GM21381 (cell line): ENCODE data around the gene SNRPD2.
"Not testable (repeated sequence)": the region's sequence is repeated elsewhere in the genome, so short reads cannot be mapped to it uniquely, and the experiment has no call there.

Experiments used
- ATAC-seq: cut with Tn5 transposase; IDR thresholded peaks from one replicate; pipeline ENCODE4 v1.9.1; 2021; ENCODE audit warnings: mild to moderate bottlenecking, moderate library complexity; ENCODE audit not compliant: unreplicated experiment

Gene SNRPD2

GRCh38 chr19:45691516-45692186 is at the start of gene SNRPD2:
TSS of gene SNRPD2 (minus strand) at chr19:45691953. CDS start at chr19:45691888, 65 bp downstream.
- ATAC-seq: peak; percentile 56

DNA sequence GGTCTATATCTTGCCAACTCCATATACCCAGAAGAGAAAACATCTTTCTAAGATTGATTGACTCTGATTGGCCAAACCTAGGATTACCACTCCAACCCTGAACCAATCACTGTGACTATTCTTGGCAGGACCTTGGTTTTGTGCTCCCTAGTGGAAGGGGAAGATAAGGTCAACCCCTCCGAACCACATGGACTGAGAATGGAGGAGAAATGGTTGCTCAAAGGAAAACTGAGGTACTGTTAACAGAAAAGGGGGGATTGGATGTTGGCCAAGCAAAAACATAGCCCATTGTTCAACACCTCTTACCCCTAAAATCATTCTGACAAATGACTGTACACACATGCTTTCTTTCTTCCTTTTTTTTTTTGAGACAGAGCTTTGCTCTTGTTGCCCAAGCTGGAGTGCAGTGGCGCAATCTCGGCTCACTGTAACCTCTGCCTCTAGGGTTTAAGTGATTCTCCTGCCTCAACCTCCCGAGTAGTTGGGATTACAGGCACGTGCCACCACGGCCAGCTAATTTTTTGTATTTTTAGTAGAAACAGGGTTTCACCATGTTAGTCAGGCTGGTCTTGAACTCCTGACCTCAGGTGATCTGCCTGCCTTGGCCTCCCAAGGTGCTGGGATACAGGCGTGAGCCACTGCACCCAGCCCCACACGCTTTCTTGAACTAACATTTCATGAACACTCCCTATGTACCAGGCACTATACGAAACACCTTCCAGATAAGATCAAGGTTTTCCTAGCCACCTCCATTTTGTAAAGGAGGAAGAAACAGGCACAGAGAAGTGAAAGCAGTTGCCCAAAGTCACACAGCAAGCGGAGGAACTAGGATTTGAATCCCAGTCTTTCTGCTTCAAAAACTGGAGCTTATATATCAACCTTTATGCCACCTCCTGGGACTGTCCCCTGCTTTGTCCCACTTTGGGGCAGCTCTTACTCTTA is 48.0 kb upstream of the SNRPD2 start:
- no peak for ATAC-seq

- no peak for ATAC-seq
Measured at GRCh38 chr19:45733160-45733810, 41.5 kb upstream of the SNRPD2 start, which contains the start of gene MEIOSIN. TSS of gene MEIOSIN (plus strand) at chr19:45733439. CDS start at chr19:45735377, 1,938 bp downstream.

GRCh38 chr19:45730368-45731288 is 38.9 kb upstream of the SNRPD2 start, which contains the start of gene FBXO46:
TSS of gene FBXO46 (minus strand) at chr19:45730896. CDS start at chr19:45713495, 17,401 bp downstream.
- ATAC-seq: peak; percentile 91

DNA sequence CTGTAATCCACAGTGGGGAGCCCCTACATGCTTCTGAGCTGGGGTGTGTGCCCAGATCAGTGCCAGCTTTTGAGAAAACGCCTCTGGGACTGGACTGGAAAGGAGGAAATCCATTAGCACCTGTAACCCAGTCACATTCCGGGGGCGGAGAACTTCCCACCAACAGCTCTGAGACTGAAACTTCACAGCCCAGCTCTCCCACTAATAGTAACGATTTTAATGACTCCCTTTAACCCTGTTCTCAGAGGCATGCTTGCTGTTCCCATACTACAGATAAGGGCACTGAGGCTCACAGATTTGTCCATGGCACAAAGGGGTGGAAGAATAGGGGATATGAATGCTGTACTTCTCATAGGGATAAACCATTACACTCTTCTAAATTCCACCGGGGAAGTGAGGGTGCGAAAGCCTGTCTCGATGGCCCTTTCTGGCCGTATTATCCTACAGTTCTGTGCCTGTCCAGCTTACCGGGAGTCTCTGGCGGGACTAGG is 38.1 kb upstream of the SNRPD2 start:
- no peak for ATAC-seq

DNA sequence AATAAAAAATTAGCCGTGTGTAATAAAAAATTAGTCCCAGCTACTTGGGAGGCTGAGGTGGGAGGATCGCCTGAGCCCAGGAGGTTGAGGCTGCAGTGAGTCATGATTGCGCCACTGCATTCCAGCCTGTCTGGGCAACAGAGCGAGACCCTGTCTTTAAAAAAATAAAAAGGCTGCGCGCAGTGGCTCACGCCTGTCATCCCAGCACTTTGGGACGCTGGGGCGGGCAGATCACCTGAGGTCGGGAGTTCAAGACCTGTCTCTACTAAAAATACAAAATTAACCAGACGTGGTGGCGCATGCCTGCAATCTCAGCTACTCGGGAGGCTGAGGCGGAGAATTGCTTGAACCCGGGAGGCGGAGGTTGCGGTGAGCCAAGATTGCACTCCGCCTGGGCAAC is 36.9 kb upstream of the SNRPD2 start:
- ATAC-seq: not testable (repeated sequence)

GRCh38 chr19:45720065-45720464 is 28.3 kb upstream of the SNRPD2 start:
- not testable (repeated sequence) for ATAC-seq

- no peak for ATAC-seq
Measured at GRCh38 chr19:45717983-45718650, 26.4 kb upstream of the SNRPD2 start.

DNA sequence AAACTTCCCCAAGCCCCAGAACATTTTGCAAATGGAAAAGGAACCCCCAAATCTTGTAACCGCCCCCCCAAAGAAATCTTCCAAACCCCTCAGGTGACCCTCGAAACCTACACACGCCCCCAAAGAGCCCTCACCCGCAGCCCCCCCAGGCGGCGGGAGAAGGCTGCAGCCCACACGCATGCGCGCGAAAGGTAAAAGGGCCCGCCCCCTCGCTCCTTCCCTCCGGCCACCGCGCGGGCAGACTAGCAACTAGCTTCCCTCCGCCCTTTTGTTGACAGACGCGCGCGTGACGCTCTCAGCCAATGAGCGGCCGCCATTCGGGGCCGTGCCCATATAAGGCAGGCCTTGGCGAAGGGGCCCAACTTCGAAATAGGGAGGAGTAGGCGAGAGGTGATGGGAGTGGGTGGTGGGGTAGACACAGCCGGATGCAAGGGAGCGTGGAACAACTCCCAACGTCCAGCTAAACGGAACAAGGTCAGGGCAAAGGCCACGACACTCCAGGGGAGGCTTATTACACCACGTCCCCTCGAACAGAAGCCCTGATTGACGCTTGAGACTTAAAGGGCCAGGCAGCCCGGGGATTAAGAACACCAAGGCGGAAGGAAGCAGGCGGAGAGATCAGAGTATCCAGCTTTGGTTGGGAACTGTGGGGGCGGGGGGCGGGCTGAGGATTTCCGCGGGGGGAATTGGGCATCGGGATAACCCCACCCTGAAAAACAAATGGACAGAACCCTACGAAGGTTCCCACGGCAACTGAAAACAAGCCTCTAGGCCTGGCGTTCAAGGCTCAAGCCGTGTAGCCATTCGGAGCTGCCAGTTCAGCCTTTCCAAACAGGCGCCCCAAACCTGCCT is 25.6 kb upstream of the SNRPD2 start:
- peak; percentile 92 for ATAC-seq

- no peak for ATAC-seq
Measured at GRCh38 chr19:45716359-45717130, 24.8 kb upstream of the SNRPD2 start.

GRCh38 chr19:45715139-45715538 is 23.4 kb upstream of the SNRPD2 start:
- ATAC-seq: no peak

DNA sequence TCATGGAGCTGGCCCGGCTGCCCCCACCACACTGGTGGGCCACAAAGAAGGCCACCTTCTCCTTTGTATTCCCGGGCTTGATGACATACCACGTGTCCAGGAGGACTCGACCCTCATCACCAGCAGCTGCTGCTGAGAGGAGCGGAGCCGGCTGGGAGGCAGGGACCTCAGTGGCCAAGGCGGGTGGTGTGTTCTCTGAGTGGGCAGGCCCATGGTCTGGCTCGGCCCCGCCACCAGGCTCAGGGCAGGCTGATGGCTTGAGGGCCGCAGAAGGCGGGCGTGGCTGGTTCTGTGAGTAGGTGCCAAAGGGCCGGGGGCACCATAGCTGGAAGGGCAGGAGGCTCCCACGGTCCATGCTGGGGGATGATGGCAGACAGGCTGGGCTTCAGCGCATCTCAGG is 21.4 kb upstream of the SNRPD2 start:
- no peak for ATAC-seq

DNA sequence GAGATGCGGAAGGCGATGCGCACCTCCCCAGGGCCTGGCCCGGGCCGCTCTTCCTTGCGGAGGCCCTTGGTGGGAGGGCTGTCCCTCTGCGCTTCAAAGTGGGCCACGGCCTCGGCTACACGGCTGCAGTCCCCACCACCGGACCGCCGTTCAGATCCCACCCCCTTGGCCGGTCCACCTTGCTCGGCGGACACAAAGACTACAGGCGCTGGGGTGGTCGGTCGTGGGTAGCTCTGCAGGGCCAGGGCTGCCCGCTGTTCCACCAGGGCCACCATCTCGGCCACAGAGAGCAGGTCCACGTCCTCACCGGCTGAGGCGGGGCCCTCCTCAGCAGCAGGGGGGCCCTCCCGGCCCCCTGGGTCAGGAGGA is 20.9 kb upstream of the SNRPD2 start:
- ATAC-seq: no peak

DNA sequence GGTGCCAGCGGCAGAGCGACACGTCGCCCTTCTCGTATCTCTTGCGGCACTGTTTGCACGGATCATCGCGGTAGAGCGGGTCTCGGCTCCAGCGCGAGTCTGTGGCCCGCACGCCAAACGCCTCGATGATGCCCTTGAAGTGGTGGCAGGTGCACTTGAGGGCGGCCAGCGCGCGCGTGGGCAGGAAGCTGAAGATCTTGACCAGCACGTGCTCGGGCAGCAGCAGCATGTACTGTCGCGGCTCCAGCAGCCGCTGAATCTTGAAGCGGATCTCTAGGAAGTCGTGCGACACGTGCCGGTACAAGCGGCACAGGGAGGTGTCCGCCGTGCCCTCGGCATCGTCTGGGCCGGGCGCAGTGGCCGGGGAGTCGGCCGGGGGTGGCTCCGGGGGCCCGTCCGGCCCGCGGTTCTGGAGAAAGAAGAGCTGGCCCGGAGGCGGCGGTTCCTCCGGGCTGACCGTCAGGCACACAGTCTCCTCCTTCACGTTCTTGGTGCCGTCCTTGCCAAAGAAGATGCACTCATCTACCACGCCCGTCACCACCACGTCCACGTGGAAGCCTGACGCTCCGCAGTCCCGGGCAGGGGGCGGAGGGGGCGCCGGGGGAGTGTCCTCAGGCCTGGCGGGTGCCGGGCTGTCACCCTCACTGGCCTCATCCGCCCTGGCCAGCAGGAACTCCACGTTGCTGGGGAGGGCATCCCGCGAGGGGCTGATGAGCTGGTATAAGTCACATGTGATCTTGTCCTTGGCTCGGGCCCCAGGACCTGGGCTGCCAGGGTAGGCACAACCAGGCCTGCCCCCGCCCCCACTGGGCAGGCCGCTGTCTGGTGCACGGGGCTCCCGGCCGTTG is 20.3 kb upstream of the SNRPD2 start:
- ATAC-seq: no peak

DNA sequence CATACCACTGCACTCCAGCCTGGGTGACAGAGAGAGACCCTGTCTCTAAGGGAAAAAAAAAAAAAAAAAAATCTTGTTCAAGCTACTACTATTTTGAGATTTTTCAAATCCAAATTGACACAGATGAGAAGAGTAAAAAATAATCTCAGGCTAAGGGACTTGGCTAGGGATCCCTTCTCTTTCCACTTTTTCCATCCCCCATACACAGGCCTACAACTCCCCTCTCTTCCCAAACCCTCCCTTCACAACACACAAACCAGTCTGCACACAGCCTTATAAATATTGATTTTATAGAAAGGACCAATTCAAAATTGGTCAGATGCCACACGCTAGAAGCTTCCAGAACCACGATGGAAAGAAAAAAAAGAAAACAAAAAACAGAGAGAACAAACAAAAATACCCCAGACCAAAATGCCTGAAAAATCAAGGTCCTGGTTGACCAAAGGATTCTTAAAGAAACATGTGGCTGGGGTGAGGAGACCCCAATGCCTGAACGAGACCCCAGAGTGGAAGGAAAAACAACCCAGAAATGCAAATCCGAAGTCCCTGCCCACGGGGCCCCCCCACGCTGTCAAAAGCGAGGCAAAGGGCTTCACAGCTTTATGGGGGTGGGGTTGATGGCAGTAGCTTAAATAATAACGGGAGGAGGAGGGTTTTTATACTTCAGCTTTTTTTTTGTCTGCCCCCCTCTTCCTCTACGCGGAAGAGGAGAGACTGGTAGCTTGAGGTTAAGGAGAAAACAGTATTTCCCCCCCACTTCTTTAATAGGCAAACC is 18.8 kb upstream of the SNRPD2 start:
- ATAC-seq: no peak

DNA sequence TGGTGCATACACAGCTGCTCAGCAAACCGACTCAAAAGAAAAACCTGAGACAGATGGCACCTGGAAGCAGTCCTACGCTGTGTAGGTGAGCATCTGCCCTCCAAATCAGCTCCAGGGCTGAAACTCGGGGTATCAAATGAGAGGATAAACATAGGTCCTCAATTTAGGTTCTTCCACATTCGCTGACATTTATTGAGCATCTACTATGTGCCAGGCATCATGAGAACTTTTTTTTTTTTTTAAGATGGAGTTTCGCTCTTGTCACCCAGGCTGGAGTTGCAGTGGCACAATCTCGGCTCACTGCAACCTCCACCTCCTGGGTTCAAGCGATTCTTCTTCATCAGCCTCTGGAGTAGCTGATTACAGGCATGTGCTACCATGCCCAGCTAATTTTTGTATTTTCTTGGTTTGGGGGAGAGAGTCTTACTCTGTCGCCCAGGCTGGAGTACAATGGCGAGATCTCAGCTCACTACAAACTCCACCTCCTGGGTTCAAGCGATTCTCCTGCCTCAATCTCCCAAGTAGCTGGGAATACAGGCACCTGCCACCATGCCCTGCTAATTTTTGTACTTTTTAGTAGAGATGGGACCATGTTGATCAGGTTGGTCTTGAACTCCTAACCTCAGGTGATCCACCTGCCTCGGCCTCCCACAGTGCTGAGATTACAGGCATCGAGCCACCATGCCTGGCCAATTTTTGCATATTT is 14.1 kb upstream of the SNRPD2 start:
- ATAC-seq: no peak
